Liver (tissue), 9 donors: Measurements from ENCODE around the gene AOPEP. TPM values are rescaled to one million over a fixed set of nuclear protein-coding genes. Genes with fewer than 3 reads are reported as not detected.

Experiments used
- DNase-seq: peaks from one replicate; pipeline ENCODE4 v3.0.0-alpha.2; 2017; ENCODE audit warnings: low spot score
- H3K27ac ChIP-seq, 2 donors: one replicate each; pipeline ENCODE4 v1.7.0; 2013; ENCODE audit warnings: inconsistent platforms in 2 of 2, low read length in 2 of 2, control low read depth in 1 of 2, low read depth in 1 of 2, mild to moderate bottlenecking in 1 of 2
- H3K27me3 ChIP-seq, 4 donors: one replicate each; pipeline versions ENCODE4 v1.6.1 to v1.7.0; 2013; ENCODE audit warnings: low read length in 3 of 4, inconsistent platforms in 1 of 4, mild to moderate bottlenecking in 1 of 4, moderate library complexity in 1 of 4; ENCODE audit not compliant: control insufficient read depth in 4 of 4, insufficient read depth in 4 of 4
- H3K36me3 ChIP-seq, 4 donors: one replicate each; pipeline versions ENCODE4 v1.6.1 to v1.7.0; 2013; ENCODE audit warnings: low read length in 3 of 4, mild to moderate bottlenecking in 3 of 4, low read depth in 1 of 4, moderate library complexity in 1 of 4; ENCODE audit not compliant: control insufficient read depth in 4 of 4, insufficient read depth in 3 of 4
- H3K4me1 ChIP-seq, 4 donors: one replicate each; pipeline versions ENCODE4 v1.6.1 to v1.7.0; 2013; ENCODE audit warnings: low read length in 3 of 4, mild to moderate bottlenecking in 3 of 4, moderate library complexity in 1 of 4; ENCODE audit not compliant: control insufficient read depth in 4 of 4, insufficient read depth in 4 of 4
- H3K4me3 ChIP-seq, 3 donors: one replicate each; pipeline versions ENCODE4 v1.6.1 to v1.7.0; 2013; ENCODE audit warnings: low read length in 3 of 3, control low read depth in 1 of 3, low read depth in 1 of 3, mild to moderate bottlenecking in 1 of 3
- H3K9ac ChIP-seq, 2 donors: one replicate each; pipeline ENCODE4 v1.7.0; 2013; ENCODE audit warnings: low read length in 2 of 2, mild to moderate bottlenecking in 2 of 2, moderate library complexity in 2 of 2, control low read depth in 1 of 2, low read depth in 1 of 2
- H3K9me3 ChIP-seq, 4 donors: one replicate each; pipeline versions ENCODE4 v1.6.1 to v1.7.0; 2013; ENCODE audit warnings: low read length in 3 of 4; ENCODE audit not compliant: control insufficient read depth in 4 of 4
- CTCF ChIP-seq: fragments of 150-350 bp; IDR thresholded peaks from 2 replicates; pipeline ENCODE4 v1.5.1; 2017; ENCODE audit warnings: improper control_type of control experiment, low read depth, low read length; ENCODE audit not compliant: missing input control
- EGR1 ChIP-seq, 2 donors: IDR thresholded peaks; 2 replicates each; pipeline ENCODE4 v1.6.1; 2016 to 2018; ENCODE audit warnings: antibody characterized with exemption in 2 of 2, low read depth in 2 of 2
- FOXA1 ChIP-seq: IDR thresholded peaks from 2 replicates; pipeline ENCODE4 v1.6.1; 2016; ENCODE audit warnings: antibody characterized with exemption
- FOXA2 ChIP-seq: IDR thresholded peaks from 2 replicates; pipeline ENCODE4 v1.6.1; 2016; ENCODE audit warnings: antibody characterized with exemption
- GABPA ChIP-seq, 2 donors: IDR thresholded peaks in 1 of 2; conservative IDR thresholded peaks in 1 of 2; 2 replicates each; pipeline ENCODE4 v1.6.1; 2016; ENCODE audit warnings: antibody characterized with exemption in 2 of 2, mild to moderate bottlenecking in 1 of 2, moderate library complexity in 1 of 2
- HNF4G ChIP-seq: IDR thresholded peaks from 2 replicates; pipeline ENCODE4 v1.6.1; 2016; ENCODE audit warnings: antibody characterized with exemption
- JUND ChIP-seq, 2 donors: IDR thresholded peaks; 2 replicates each; pipeline ENCODE4 v1.6.1; 2016; ENCODE audit warnings: antibody characterized with exemption in 2 of 2
- NR2F2 ChIP-seq: IDR thresholded peaks from 2 replicates; pipeline ENCODE4 v1.6.1; 2016; ENCODE audit warnings: antibody characterized with exemption
- RAD21 ChIP-seq, 2 donors: IDR thresholded peaks; 2 replicates each; pipeline ENCODE4 v1.6.1; 2016; ENCODE audit warnings: antibody characterized with exemption in 2 of 2, mild to moderate bottlenecking in 2 of 2
- RXRA ChIP-seq, 2 donors: IDR thresholded peaks; 2 replicates each; pipeline ENCODE4 v1.6.1; 2017 to 2018; ENCODE audit warnings: antibody characterized with exemption in 2 of 2, mild to moderate bottlenecking in 1 of 2
- SP1 ChIP-seq: IDR thresholded peaks from 2 replicates; pipeline ENCODE4 v1.6.1; 2018; ENCODE audit warnings: antibody characterized with exemption, mild to moderate bottlenecking
- YY1 ChIP-seq: IDR thresholded peaks from 2 replicates; pipeline ENCODE4 v1.6.1; 2016; ENCODE audit warnings: antibody characterized with exemption, mild to moderate bottlenecking
- ZBTB33 ChIP-seq: IDR thresholded peaks from 2 replicates; pipeline ENCODE4 v1.6.1; 2016; ENCODE audit warnings: antibody characterized with exemption
- WGBS: extraction: QIAGEN DNeasy Blood & Tissue Kit; methylation state at CpG from one replicate; pipeline ENCODE4 v1.1.7; 2013; 5-methylcytosine and 5-hydroxymethylcytosine counted together
- polyA plus RNA-seq, 2 donors: library from polyadenylated mRNA; stranded (reverse) in 1 of 2; unstranded in 1 of 2; fragments of 200-250 nt in 1 of 2; fragments of >200 nt in 1 of 2; fragmentation: Nextera tagmentation in 1 of 2; extraction: Ambion mirVana in 1 of 2; gene quantifications; one replicate each; pipeline versions ENCODE4 v1.2.1 to v1.2.3, GENCODE V29; 2013 to 2015
- total RNA-seq, 2 donors: library from RNA; depleted of rRNA; stranded (reverse); fragments of >200 nt; gene quantifications; one replicate each; pipeline ENCODE4 v1.2.3, GENCODE V29; 2014
- TF ChIP-seq, protein P1 (sequence below): IDR thresholded peaks from 2 replicates; pipeline ENCODE4 v1.6.1; 2016; ENCODE audit warnings: antibody characterized with exemption, mild to moderate bottlenecking
- TF ChIP-seq, protein P2 (sequence below): IDR thresholded peaks from 2 replicates; pipeline ENCODE4 v1.6.1; 2016; ENCODE audit warnings: antibody characterized with exemption
- TF ChIP-seq, protein P3 (sequence below): IDR thresholded peaks from 2 replicates; pipeline ENCODE4 v1.6.1; 2016; ENCODE audit warnings: antibody characterized with exemption
- donor health status: healthy.
- donor health status: healthy.
- donor health status: healthy.
- donor health status: healthy.
- donor health status: healthy.

AOPEP gene
- total and polyA plus RNA-seq, 4 donors: 22.2 to 77.1 (median 34.8) TPM

GRCh38 chr9:95058121-95058785 lies 331.8 kb downstream of the AOPEP start:
- 88% methylated on average over 7 of the region's 7 CpGs for WGBS
- Histone ChIP-seq H3K9ac (no peak overlapping the region), H3K4me1 (peaks cover 8 to 80% (median 62%) of the 10 kb centered on the region in 4 donors), H3K27me3 (no peaks in the 10 kb centered on the region), H3K27ac (no peak overlapping the region), H3K36me3 (peaks cover 6 to 55% (median 33%) of the 10 kb centered on the region in 4 donors), H3K4me3 (no peak overlapping the region), H3K9me3 (no peaks in the 10 kb centered on the region)
- TF ChIP-seq, protein P1, sequence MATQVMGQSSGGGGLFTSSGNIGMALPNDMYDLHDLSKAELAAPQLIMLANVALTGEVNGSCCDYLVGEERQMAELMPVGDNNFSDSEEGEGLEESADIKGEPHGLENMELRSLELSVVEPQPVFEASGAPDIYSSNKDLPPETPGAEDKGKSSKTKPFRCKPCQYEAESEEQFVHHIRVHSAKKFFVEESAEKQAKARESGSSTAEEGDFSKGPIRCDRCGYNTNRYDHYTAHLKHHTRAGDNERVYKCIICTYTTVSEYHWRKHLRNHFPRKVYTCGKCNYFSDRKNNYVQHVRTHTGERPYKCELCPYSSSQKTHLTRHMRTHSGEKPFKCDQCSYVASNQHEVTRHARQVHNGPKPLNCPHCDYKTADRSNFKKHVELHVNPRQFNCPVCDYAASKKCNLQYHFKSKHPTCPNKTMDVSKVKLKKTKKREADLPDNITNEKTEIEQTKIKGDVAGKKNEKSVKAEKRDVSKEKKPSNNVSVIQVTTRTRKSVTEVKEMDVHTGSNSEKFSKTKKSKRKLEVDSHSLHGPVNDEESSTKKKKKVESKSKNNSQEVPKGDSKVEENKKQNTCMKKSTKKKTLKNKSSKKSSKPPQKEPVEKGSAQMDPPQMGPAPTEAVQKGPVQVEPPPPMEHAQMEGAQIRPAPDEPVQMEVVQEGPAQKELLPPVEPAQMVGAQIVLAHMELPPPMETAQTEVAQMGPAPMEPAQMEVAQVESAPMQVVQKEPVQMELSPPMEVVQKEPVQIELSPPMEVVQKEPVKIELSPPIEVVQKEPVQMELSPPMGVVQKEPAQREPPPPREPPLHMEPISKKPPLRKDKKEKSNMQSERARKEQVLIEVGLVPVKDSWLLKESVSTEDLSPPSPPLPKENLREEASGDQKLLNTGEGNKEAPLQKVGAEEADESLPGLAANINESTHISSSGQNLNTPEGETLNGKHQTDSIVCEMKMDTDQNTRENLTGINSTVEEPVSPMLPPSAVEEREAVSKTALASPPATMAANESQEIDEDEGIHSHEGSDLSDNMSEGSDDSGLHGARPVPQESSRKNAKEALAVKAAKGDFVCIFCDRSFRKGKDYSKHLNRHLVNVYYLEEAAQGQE: no peak
- TF ChIP-seq SP1 (no peak), RAD21 (IDR thresholded peaks at IDR 0.05) (no peak), HNF4G (no peak), FOXA2 (no peak), RXRA (IDR thresholded peaks at IDR 0.05) (no peak), NR2F2 (no peak), GABPA (IDR thresholded peaks at IDR 0.05 in 1 of 2, conservative IDR thresholded peaks at IDR 0.05 in 1 of 2) (no peak), CTCF (no peak), YY1 (no peak), EGR1 (IDR thresholded peaks at IDR 0.05; ENCODE audit: low read depth in 2 of 2) (no peak), JUND (IDR thresholded peaks at IDR 0.05) (no peak), FOXA1 (no peak)
- TF ChIP-seq, protein P2, sequence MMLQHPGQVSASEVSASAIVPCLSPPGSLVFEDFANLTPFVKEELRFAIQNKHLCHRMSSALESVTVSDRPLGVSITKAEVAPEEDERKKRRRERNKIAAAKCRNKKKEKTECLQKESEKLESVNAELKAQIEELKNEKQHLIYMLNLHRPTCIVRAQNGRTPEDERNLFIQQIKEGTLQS: no peak
- TF ChIP-seq, protein P3, sequence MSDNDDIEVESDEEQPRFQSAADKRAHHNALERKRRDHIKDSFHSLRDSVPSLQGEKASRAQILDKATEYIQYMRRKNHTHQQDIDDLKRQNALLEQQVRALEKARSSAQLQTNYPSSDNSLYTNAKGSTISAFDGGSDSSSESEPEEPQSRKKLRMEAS: no peak
- DNase-seq: no peak

DNA sequence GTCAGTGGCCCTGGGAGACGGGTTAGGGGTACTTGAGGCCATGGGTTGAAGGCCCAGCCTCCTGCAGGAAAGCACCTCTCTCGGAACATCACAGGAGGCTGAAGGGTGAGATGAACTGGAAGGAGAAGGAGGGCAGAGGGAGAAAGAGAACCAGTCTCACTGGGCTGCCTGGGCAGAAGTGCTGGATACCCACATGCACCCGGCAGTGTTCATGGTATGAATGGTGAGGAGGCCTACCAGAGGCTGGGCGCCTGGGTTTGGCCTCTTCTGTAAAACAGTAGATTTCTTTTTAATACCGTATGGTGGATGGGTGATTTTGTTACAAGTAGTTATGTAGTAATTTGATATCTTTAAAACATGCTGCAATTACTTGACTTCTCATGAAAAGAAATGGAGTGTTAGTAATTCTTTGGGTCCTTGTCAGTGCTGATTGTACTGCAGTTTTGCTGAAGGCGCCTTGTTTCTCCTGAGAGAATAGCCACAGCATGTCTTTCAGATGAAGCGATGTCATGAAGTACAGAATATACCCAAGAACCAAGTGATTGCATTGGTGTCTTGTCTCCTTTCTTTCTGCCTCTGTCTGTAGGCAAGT lies 332.4 kb downstream of the AOPEP start:
- Histone ChIP-seq H3K27me3 (no peaks in the 10 kb centered on the region), H3K9ac (no peak overlapping the region), H3K4me1 (peaks cover 8 to 82% (median 62%) of the 10 kb centered on the region in 4 donors), H3K36me3 (peaks cover 9 to 55% (median 37%) of the 10 kb centered on the region in 4 donors), H3K4me3 (no peak overlapping the region), H3K27ac (no peak overlapping the region), H3K9me3 (no peaks in the 10 kb centered on the region)
- DNase-seq: no peak
- 93% methylated on average over 7 of the region's 7 CpGs for WGBS
- TF ChIP-seq HNF4G (no peak), RXRA (IDR thresholded peaks at IDR 0.05) (no peak), SP1 (no peak), EGR1 (IDR thresholded peaks at IDR 0.05; ENCODE audit: low read depth in 2 of 2) (no peak), ZBTB33 (no peak), NR2F2 (no peak), RAD21 (IDR thresholded peaks at IDR 0.05) (no peak)
- TF ChIP-seq, protein P3: no peak
